T-helper 1 cell (primary cell): Measurements from ENCODE around the gene LCP1.

Experiments used
- DNase-seq, 5 donors: peaks; one replicate each; pipeline ENCODE4 v3.0.0-alpha.2; 2012 to 2020

LCP1 gene

GRCh38 chr13:46158222-46158621 is 23.8 kb downstream of the LCP1 start:
- DNase-seq = no peak

- no peak for DNase-seq
These were observed 27.7 kb downstream of the LCP1 start for GRCh38 chr13:46154136-46154801.

GRCh38 chr13:46152627-46153328 is 29.2 kb downstream of the LCP1 start:
- no peak for DNase-seq

- DNase-seq = no peak
These were observed 31.8 kb downstream of the LCP1 start for GRCh38 chr13:46150134-46150693.

GRCh38 chr13:46149272-46150133 is 32.5 kb downstream of the LCP1 start:
- DNase-seq = no peak

- DNase-seq = no peak
These were observed 35.1 kb downstream of the LCP1 start for GRCh38 chr13:46146898-46147297.

GRCh38 chr13:46145950-46146349 is 36.0 kb downstream of the LCP1 start:
- DNase-seq = no peak

- DNase-seq = no peak
These were observed 36.8 kb downstream of the LCP1 start for GRCh38 chr13:46145135-46145534.

- DNase-seq = no peak
These were observed 38.7 kb downstream of the LCP1 start for GRCh38 chr13:46143184-46143701.

- DNase-seq = no peak
These were observed 39.2 kb downstream of the LCP1 start for GRCh38 chr13:46142776-46143175.

- no peak for DNase-seq
These were observed 41.9 kb downstream of the LCP1 start for GRCh38 chr13:46140044-46140443.

GRCh38 chr13:46137627-46138317 is 44.2 kb downstream of the LCP1 start:
- DNase-seq = no peak

- DNase-seq = no peak
These were observed 45.3 kb downstream of the LCP1 start for GRCh38 chr13:46136688-46137087.

GRCh38 chr13:46134961-46135522 is 46.9 kb downstream of the LCP1 start:
- no peak for DNase-seq

- no peak for DNase-seq
These were observed 47.5 kb downstream of the LCP1 start for GRCh38 chr13:46134494-46134893.

- no peak for DNase-seq
These were observed 49.9 kb downstream of the LCP1 start for GRCh38 chr13:46132109-46132508.

GRCh38 chr13:46131705-46132104 is 50.3 kb downstream of the LCP1 start:
- DNase-seq = no peak

- no peak for DNase-seq
These were observed 51.9 kb downstream of the LCP1 start for GRCh38 chr13:46129955-46130618.

- no peak for DNase-seq
These were observed 52.9 kb downstream of the LCP1 start for GRCh38 chr13:46129124-46129523.

GRCh38 chr13:46127358-46128023 is 54.5 kb downstream of the LCP1 start:
- no peak for DNase-seq
